GM12891 (cell line): ENCODE data around the gene MSI1.
A peak's percentile ranks its signal among the peaks of the same experiment; 100 is the strongest.

ENCODE experiments used
- DNase-seq: peaks from one replicate; pipeline ENCODE4 v3.0.0; 2011; ENCODE audit warnings: low spot score; ENCODE audit not compliant: insufficient read length
- FAIRE-seq: peaks from 2 replicates; lab custom pipeline; 2011; peaks lifted over from hg19 to GRCh38; lab: Jason Lieb, UNC
- PAX5 ChIP-seq: IDR thresholded peaks from 2 replicates; pipeline ENCODE4 v1.6.1; 2011; ENCODE audit warnings: low read length, moderate library complexity, mild to moderate bottlenecking; ENCODE audit not compliant: insufficient read depth, severe bottlenecking
- POLR2A ChIP-seq: IDR thresholded peaks from 2 replicates; pipeline ENCODE4 v1.6.1; 2011; ENCODE audit warnings: low read depth, low read length, control low read depth
- POLR2AphosphoS5 ChIP-seq: IDR thresholded peaks from 2 replicates; pipeline ENCODE4 v1.6.1; 2011; ENCODE audit warnings: low read depth, low read length, control low read depth
- POU2F2 ChIP-seq: IDR thresholded peaks from 2 replicates; pipeline ENCODE4 v1.6.1; 2011; ENCODE audit warnings: low read depth, mild to moderate bottlenecking, control low read depth, low read length, moderate library complexity
- SPI1 ChIP-seq: IDR thresholded peaks from 2 replicates; pipeline ENCODE4 v1.6.1; 2011; ENCODE audit warnings: low read depth, low read length, control low read depth
- TAF1 ChIP-seq: IDR thresholded peaks from 2 replicates; pipeline ENCODE4 v1.6.1; 2011; ENCODE audit warnings: low read depth, low read length, control low read depth

The MSI1 gene

DNA sequence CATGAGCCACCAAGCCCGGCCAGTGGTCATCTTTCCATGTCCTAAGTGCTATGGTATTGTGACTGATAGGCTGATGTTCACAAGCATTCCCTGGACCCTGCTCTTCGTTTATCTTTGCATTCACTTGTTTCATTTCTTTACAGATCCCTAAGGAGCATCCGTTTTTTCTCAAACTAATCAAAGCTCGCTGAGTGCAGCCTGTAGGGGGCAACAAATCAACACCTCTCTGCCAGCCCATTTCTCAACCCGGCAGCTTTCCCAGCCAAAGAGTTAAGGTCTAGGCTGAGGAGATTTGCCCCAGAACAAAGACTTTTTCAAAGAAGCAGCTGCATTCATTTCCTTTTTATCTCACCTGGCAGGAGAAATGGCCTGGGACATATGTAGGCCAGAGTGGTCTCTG lies 54.7 kb downstream of the MSI1 start:
- TF ChIP-seq PAX5 (no peak), POU2F2 (no peak), SPI1 (no peak), TAF1 (no peak), POLR2AphosphoS5 (no peak), POLR2A (no peak)
- DNase-seq (no peak), FAIRE-seq (no peak)

DNA sequence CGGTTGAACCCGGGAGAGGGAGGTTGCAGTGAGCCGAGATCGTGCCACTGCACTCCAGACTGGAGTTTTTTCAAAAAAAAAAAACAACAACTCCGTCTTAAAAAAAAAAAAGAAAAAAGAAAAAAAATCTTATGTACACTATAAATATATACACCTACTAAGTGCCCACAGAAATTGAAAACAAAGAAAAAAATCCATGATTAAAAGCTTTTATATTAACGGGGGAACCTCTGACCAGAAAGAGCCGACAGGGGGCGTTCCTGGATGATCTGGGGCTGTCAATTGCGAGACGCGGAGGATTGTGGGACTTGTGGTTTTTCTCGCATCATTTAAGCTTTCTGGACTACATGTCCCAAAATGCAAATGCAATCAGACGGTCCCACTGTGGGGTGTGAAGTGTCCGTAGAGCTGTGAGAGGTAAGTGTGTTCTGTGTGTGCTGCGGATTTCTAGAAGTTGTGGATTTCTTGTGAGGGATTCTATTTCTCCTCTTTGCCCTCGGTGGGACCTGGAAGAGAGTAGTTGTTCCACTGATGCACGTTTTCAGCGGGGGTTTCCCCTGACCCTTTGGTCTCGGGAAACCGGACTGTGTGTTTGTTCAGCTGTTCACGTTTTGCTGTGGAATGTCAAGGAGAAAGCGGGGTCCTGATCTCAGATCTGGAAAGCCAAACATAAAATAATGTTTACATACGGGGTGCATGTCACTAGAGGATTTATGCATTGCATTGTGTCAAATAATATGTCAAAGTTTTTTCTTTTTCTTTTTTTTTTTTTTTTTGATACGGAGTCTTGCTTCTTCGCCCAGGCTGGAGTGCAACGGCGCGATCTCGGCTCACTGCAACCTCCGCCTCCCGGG lies 66.8 kb downstream of the MSI1 start, which contains the start of gene SIRT4:
TSS of gene SIRT4 (plus strand) at position 360 of the 854 bp plus-strand sequence. CDS start 1,241 bp downstream, outside the sequence.
- peak; percentile 89 for FAIRE-seq
- DNase-seq, result peak; percentile 83
- TF ChIP-seq TAF1 (no peak), POLR2AphosphoS5 (no peak), PAX5 (no peak), SPI1 (no peak), POU2F2 (peak; percentile 99), POLR2A (no peak)

DNA sequence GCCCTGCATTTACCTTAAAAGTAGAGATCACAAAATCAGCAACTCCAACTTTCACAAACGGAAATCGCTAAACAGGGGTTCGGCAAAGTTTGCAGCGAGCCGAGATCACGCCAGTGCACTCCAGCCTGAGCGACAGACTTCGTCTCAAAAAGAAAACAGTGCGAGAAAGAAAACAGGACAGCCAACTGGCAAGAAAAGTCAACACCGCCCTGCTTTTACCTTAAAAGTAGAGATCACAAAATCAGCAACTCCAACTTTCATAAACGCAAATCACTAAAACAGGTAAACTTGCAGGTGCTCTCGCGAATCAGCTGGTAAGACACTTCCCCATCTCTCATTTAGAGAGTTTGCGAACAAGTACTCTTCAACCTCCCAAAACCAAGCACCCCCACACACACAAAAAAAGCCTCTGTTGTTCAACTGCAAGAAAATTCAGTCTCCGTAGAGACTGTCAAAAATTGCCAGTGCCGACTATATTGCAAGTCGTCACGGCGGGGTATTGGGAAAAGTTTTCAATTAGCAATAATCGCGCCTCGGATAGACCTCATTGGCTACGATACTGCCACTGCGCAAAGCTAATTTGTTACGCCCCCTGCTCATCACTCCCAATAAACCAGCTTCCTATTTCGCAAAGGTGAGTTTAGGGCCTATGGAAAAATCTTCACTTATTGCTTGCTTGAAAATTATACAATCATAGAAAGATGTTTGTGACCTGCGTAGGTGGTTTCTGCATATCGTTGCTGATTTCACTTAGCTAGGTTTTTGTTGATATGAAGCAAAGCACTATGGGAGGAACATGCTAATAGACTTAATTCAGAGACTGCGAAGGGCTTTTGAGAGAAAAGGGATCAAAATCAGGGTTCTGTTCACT lies 76.1 kb downstream of the MSI1 start, which contains the start of gene RNU4-1:
TSS of gene RNU4-1 (minus strand) at position 577 of the 871 bp plus-strand sequence.
- DNase-seq, result no peak
- FAIRE-seq, result peak; percentile 91
- TF ChIP-seq POLR2A, result peak; percentile 100
- TF ChIP-seq TAF1, result no peak; the same call in 1 of the 2 replicates
- TF ChIP-seq POU2F2, result peak; percentile 93
- TF ChIP-seq PAX5, result peak; percentile 60
- TF ChIP-seq POLR2AphosphoS5, result peak; percentile 100
- peak; percentile 75 for TF ChIP-seq SPI1

DNA sequence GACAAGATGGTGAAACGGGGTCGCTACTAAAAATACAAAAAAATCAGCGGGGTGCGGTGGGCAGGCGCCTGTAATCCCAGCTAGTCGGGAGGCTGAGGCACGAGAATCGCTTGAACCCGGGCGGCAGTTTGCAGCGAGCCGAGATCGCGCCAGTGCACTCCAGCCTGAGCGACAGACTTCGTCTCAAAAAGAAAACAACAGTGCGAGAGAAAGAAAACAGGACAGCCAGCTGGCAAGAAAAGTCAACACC lies 76.6 kb downstream of the MSI1 start:
- FAIRE-seq (no peak), DNase-seq (no peak)
- TF ChIP-seq POLR2AphosphoS5, result no peak
- TF ChIP-seq SPI1, result no peak
- no peak for TF ChIP-seq PAX5
- no peak for TF ChIP-seq TAF1
- no peak for TF ChIP-seq POLR2A
- TF ChIP-seq POU2F2, result no peak
